HG02798 (cell line): ENCODE results near the gene MAML2.

ENCODE experiments used
- ATAC-seq: cut with Tn5 transposase; IDR thresholded peaks from one replicate; pipeline ENCODE4 v1.9.1; 2021; ENCODE audit warnings: mild to moderate bottlenecking; ENCODE audit not compliant: unreplicated experiment, poor library complexity

MAML2 gene

GRCh38 chr11:96167787-96168186, 175.2 kb downstream of the MAML2 start:
- no peak for ATAC-seq

GRCh38 chr11:96167203-96167758, 175.7 kb downstream of the MAML2 start:
- no peak for ATAC-seq

GRCh38 chr11:96162816-96163499, 180.0 kb downstream of the MAML2 start:
- no peak for ATAC-seq

GRCh38 chr11:96161307-96162089, 181.5 kb downstream of the MAML2 start:
- ATAC-seq: no peak

GRCh38 chr11:96160732-96161306, 182.2 kb downstream of the MAML2 start:
- ATAC-seq: no peak

GRCh38 chr11:96159968-96160367, 183.0 kb downstream of the MAML2 start:
- no peak for ATAC-seq

GRCh38 chr11:96158126-96158525, 184.9 kb downstream of the MAML2 start:
- ATAC-seq: no peak

GRCh38 chr11:96157517-96157873, 185.5 kb downstream of the MAML2 start:
- no peak for ATAC-seq

GRCh38 chr11:96156379-96156722, 186.6 kb downstream of the MAML2 start:
- ATAC-seq: no peak

- peak; percentile 67 for ATAC-seq
Observed at GRCh38 chr11:96155627-96156378, 187.2 kb downstream of the MAML2 start.

- ATAC-seq: no peak
Observed at GRCh38 chr11:96154802-96155520, 188.0 kb downstream of the MAML2 start.

- no peak for ATAC-seq
Observed at GRCh38 chr11:96152623-96153022, 190.4 kb downstream of the MAML2 start.

GRCh38 chr11:96151501-96151900, 191.5 kb downstream of the MAML2 start:
- no peak for ATAC-seq

- ATAC-seq: no peak
Observed at GRCh38 chr11:96150609-96151008, 192.4 kb downstream of the MAML2 start.

GRCh38 chr11:96149743-96150555, 193.0 kb downstream of the MAML2 start:
- ATAC-seq: no peak

GRCh38 chr11:96147906-96148486, 195.0 kb downstream of the MAML2 start:
- no peak for ATAC-seq

- no peak for ATAC-seq
Observed at GRCh38 chr11:96147186-96147585, 195.8 kb downstream of the MAML2 start.

GRCh38 chr11:96146765-96147164, 196.2 kb downstream of the MAML2 start:
- ATAC-seq: no peak

- no peak for ATAC-seq
Observed at GRCh38 chr11:96145163-96145585, 197.8 kb downstream of the MAML2 start.
